ENCODE results near the gene COL5A2. TPM values are rescaled to one million over a fixed set of nuclear protein-coding genes. Genes with fewer than 3 reads are reported as not detected.

Gene COL5A2
- total and polyA plus RNA-seq, 8 donors: 1.9 to 43.3 (median 3.3) TPM

DNA sequence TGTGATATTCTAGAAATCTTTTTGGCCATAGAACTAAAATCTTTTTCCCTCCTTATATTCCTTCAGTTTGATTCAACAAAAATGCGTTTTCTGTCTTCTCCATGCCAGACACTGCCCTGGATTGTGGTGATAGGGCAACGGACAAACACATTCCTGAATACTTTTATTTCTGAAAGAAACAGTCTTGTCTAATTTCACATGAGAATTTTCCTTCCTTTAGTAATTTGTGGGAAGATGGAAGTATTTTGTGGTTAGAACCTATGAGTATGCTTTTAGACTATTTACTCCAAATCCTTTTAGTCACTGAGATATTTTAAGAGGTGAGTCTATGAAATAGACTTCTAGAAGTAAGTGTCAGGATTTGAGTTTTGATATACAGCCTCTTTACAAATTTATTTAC lies 49.6 kb downstream of the COL5A2 start:
- no peaks in the 10 kb centered on the region for H3K36me3 ChIP-seq
- 73 to 87% methylated on average over 2 of the region's 2 CpGs for WGBS, 2 donors
- H3K4me1 ChIP-seq: no peaks in the 10 kb centered on the region
- peak in 1 of 4 donors; percentile 25 for ATAC-seq
- intact Hi-C loops (cut with DNase I): no loop called here
- H3K27ac ChIP-seq: no peak overlapping the region
- no peak for FAIRE-seq
- TF ChIP-seq, protein P1, sequence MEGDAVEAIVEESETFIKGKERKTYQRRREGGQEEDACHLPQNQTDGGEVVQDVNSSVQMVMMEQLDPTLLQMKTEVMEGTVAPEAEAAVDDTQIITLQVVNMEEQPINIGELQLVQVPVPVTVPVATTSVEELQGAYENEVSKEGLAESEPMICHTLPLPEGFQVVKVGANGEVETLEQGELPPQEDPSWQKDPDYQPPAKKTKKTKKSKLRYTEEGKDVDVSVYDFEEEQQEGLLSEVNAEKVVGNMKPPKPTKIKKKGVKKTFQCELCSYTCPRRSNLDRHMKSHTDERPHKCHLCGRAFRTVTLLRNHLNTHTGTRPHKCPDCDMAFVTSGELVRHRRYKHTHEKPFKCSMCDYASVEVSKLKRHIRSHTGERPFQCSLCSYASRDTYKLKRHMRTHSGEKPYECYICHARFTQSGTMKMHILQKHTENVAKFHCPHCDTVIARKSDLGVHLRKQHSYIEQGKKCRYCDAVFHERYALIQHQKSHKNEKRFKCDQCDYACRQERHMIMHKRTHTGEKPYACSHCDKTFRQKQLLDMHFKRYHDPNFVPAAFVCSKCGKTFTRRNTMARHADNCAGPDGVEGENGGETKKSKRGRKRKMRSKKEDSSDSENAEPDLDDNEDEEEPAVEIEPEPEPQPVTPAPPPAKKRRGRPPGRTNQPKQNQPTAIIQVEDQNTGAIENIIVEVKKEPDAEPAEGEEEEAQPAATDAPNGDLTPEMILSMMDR (IDR thresholded peaks at IDR 0.05): no peak
- H3K27me3 ChIP-seq: no peaks in the 10 kb centered on the region
- no peak overlapping the region for H3K4me3 ChIP-seq
- no peaks in the 10 kb centered on the region for H3K9me3 ChIP-seq
- DNase-seq: no peak

DNA sequence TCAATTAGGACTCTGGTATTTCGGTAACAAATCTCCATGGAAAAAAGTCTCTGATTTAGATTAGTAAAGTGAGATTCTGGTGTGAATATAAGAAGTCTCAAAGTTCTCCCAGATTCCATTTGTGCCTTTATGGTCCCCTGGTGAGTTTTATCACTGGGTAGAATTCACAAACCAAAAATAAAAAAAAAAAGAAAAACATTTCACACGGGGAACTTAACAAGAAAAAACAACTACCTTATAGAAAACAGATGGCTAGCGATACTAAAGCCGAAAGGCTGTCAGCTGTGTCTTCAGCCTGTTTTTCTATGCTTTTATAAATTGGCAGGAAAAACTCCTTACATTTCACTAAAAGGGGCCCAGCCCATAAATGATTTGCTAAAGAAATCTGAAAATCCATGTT lies 50.6 kb downstream of the COL5A2 start:
- WGBS, 2 donors: 74 to 78% methylated on average over 4 of the region's 4 CpGs
- TF ChIP-seq, protein P1 (IDR thresholded peaks at IDR 0.05): no peak
- ATAC-seq (no peak), FAIRE-seq (no peak), DNase-seq (no peak)
- no peak overlapping the region for H3K4me3 ChIP-seq
- H3K9me3 ChIP-seq: no peaks in the 10 kb centered on the region
- no peaks in the 10 kb centered on the region for H3K27me3 ChIP-seq
- intact Hi-C loops (cut with DNase I): no loop called here
- H3K27ac ChIP-seq: no peak overlapping the region
- no peaks in the 10 kb centered on the region for H3K4me1 ChIP-seq
- no peaks in the 10 kb centered on the region for H3K36me3 ChIP-seq

DNA sequence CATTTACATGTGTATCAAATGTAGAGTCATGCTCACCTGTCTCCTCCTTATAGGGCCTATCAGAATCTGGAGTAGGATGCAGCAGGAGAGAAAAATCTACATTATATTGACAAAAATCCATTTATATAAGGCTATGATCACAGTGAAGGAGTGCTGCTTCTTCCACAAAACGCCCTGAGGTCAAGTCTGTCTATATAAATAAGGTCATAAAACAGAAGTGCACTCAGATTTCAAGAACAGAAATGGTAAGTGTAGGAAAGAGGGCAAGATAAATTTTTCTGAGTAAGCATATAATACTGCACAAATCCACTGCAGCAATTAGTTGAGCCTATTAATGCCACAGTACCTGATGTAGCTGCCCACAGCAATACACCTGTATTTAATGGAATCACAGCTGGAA lies 51.8 kb downstream of the COL5A2 start:
- Histone ChIP-seq H3K27me3 (no peaks in the 10 kb centered on the region), H3K4me1 (no peaks in the 10 kb centered on the region), H3K9me3 (no peaks in the 10 kb centered on the region), H3K4me3 (no peak overlapping the region), H3K27ac (no peak overlapping the region), H3K36me3 (no peaks in the 10 kb centered on the region)
- DNase-seq (no peak), FAIRE-seq (no peak), ATAC-seq (no peak)
- 53% methylated on average over 1 of the region's 1 CpG for WGBS, 2 donors
- intact Hi-C loops (cut with DNase I): no loop called here
- TF ChIP-seq, protein P1 (IDR thresholded peaks at IDR 0.05): no peak

DNA sequence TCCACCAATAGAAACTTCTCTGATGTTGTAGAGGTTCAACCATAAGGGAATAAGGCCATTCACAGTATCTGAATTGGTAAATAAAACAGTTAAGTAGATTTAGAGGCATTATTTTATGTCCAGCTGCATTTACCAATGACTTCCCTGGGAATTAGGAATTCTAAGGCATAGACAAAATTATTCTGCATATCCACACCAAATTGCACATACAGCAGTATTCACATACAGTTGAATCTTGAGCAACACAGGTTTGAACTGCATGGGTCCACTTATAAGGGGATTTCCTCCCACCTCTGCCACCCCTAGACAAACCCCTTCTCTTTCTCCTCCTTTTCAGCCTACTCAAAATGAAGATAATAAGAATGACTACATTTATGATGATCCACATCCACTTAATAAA lies 54.4 kb downstream of the COL5A2 start:
- FAIRE-seq: no peak
- intact Hi-C loops (cut with DNase I): no loop called here
- Histone ChIP-seq H3K4me3 (no peak overlapping the region), H3K4me1 (no peaks in the 10 kb centered on the region), H3K9me3 (no peaks in the 10 kb centered on the region), H3K27me3 (no peaks in the 10 kb centered on the region), H3K27ac (no peak overlapping the region), H3K36me3 (no peaks in the 10 kb centered on the region)
- DNase-seq: no peak
- TF ChIP-seq, protein P1 (IDR thresholded peaks at IDR 0.05): no peak
- ATAC-seq: no peak

DNA sequence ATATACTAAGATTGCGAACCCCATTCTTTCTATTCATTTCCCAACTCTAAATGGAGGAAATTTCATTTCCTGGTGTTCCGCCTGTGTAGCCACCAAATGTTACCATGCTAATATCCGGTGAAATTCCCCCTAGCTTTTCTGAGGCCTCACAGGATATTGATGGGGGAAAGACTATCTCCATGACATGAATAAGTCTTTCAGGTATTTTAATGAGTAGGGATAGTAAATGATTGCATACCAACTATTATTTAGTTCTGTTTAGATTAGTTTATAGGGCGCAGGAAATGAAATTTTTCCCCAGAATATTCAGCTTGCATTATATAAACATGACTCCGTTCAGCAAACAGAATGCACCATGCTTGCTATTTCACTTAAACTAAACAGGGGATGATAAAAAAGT lies 55.4 kb downstream of the COL5A2 start:
- Histone ChIP-seq H3K36me3 (no peaks in the 10 kb centered on the region), H3K27me3 (no peaks in the 10 kb centered on the region), H3K4me3 (no peak overlapping the region), H3K27ac (no peak overlapping the region), H3K4me1 (no peaks in the 10 kb centered on the region), H3K9me3 (no peaks in the 10 kb centered on the region)
- 83 to 91% methylated on average over 5 of the region's 5 CpGs for WGBS, 2 donors
- DNase-seq (no peak), FAIRE-seq (no peak), ATAC-seq (no peak)
- intact Hi-C loops (cut with DNase I): no loop called here
- TF ChIP-seq, protein P1 (IDR thresholded peaks at IDR 0.05): no peak

All from pancreas (tissue), 10 donors.